ENCODE results near the gene NDUFA12. TPM values are rescaled to one million over a fixed set of nuclear protein-coding genes. Genes with fewer than 3 reads are reported as not detected.

NDUFA12 gene
- total and polyA plus RNA-seq, 9 of the 15 experiments (the other 6 are each of a cell fraction or from before 2014, with no cell fraction given) = 115 to 986 (median 283) TPM

- no peak for TF ChIP-seq ATF1 (CRISPR knock-in tag; IDR thresholded peaks at IDR 0.05)
- TF ChIP-seq ATF1 (tag; IDR thresholded peaks at IDR 0.05) = no peak
- TF ChIP-seq HMG20B (CRISPR knock-in tag; IDR thresholded peaks at IDR 0.05) = no peak
- no peak for TF ChIP-seq ZSCAN32 (CRISPR knock-in tag; IDR thresholded peaks at IDR 0.05)
- TF ChIP-seq NONO (IDR thresholded peaks at IDR 0.05; ENCODE audit: low read depth in 2 of 2, low read length in 1 of 2) = no peak
- TF ChIP-seq TEAD1 (CRISPR knock-in tag; IDR thresholded peaks at IDR 0.05) = no peak
- TF ChIP-seq ZNF324 (CRISPR knock-in tag; IDR thresholded peaks at IDR 0.05) = no peak
- TF ChIP-seq SMAD4 (CRISPR knock-in tag; conservative IDR thresholded peaks at IDR 0.05) = no peak
- TF ChIP-seq HMGN3 (IDR thresholded peaks at IDR 0.05; ENCODE audit: borderline replicate concordance, extremely low read depth, insufficient read length, low read depth, low read length) = no peak
- no peak for TF ChIP-seq ATF3 (IDR thresholded peaks at IDR 0.05)
- no peak for TF ChIP-seq ATF3 (CRISPR knock-in tag; conservative IDR thresholded peaks at IDR 0.05)
- no peak for TF ChIP-seq PTTG1 (tag; IDR thresholded peaks at IDR 0.05; ENCODE audit: low read depth)
Measured at GRCh38 chr12:94930772-94931171, 72.7 kb downstream of the NDUFA12 start (continued).

DNA sequence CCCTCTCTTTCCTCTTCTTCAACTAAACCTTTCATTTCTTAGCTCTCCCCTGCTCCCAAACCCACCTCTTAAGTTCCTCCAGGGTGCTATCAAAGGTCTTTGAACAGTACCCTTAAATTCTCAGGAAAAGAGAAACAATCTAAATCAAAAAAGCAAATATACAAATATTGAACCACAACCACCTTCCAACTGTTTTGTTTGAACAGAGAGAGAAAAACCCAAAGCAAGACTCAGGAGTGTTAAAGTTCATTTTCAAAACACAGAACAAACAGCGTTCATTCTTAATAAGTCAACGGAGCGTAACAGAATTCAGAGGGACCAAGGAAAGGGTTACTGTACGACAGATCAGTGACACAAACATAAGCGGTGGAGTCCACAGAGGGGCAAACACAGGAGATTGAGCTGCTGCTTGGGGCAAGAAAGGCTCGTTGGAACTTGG is 73.3 kb downstream of the NDUFA12 start:
- no peak overlapping the region for H3K4me2 ChIP-seq (ENCODE audit: insufficient read depth, low read length)
- ATAC-seq (no peak), FAIRE-seq (no peak), DNase-seq (ENCODE audit: extremely low read depth in 1 of 4, low spot score in 3 of 4) (no peak)
- H3K9me1 ChIP-seq (ENCODE audit: control insufficient read depth, insufficient read depth, low read length) = no peaks in the 10 kb centered on the region
- no peaks in the 10 kb centered on the region for H3K79me2 ChIP-seq (ENCODE audit: control insufficient read depth, insufficient read depth, low read length)
- intact Hi-C loops (cut with micrococcal nuclease) (loop anchor here (5.0 to 10.0 kb wide), 2 partner anchors 47 to 405 kb away; no protein-coding TSS in a partner anchor), in situ Hi-C loops (cut with MboI) (no loop called here)
- POLR2A ChIA-PET = no interaction called here
- no peak overlapping the region for H3K27ac ChIP-seq (ENCODE audit: extremely low read depth, low read depth, low read length)
- TF ChIP-seq, protein P1, sequence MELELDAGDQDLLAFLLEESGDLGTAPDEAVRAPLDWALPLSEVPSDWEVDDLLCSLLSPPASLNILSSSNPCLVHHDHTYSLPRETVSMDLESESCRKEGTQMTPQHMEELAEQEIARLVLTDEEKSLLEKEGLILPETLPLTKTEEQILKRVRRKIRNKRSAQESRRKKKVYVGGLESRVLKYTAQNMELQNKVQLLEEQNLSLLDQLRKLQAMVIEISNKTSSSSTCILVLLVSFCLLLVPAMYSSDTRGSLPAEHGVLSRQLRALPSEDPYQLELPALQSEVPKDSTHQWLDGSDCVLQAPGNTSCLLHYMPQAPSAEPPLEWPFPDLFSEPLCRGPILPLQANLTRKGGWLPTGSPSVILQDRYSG (tag; conservative IDR thresholded peaks at IDR 0.05; ENCODE audit: low read depth) = no peak
- TF ChIP-seq TBL1XR1 (IDR thresholded peaks at IDR 0.05; ENCODE audit: low read length in 2 of 2) = no peak
- no peak for TF ChIP-seq MAFG (tag; conservative IDR thresholded peaks at IDR 0.05)
- H3K9me3 ChIP-seq (replicated peaks; ENCODE audit: control insufficient read depth, insufficient read depth, low read depth, low read length) = no peaks in the 10 kb centered on the region
- H2AFZ ChIP-seq (ENCODE audit: low read depth, low read length) = no peak overlapping the region
- CTCF ChIA-PET (ENCODE audit: low intra/inter-chr PET ratio) = no interaction called here
- peaks cover 25 to 40% of the 10 kb centered on the region in 2 experiments for H3K27me3 ChIP-seq (ENCODE audit: control insufficient read depth in 2 of 2, insufficient read depth in 2 of 2, low read length in 2 of 2)
- H3K4me1 ChIP-seq (replicated peaks in 1 of 2; ENCODE audit: control insufficient read depth in 2 of 2, insufficient read depth in 2 of 2, low read length in 2 of 2) = no peaks in the 10 kb centered on the region
- H4K20me1 ChIP-seq (replicated peaks; ENCODE audit: control insufficient read depth, insufficient read depth, low read length) = no peaks in the 10 kb centered on the region
- no TSS peak for BruUV-seq (replicated peaks)
- no peak overlapping the region for H3K9ac ChIP-seq (ENCODE audit: insufficient read depth in 1 of 2, low read depth in 2 of 2, low read length in 2 of 2)
- no peak overlapping the region for H3K4me3 ChIP-seq
- 7% methylated on average over 6 of the region's 6 CpGs for WGBS (ENCODE audit: insufficient coverage, low coverage, missing lambda C conversion rate)
- no peaks in the 10 kb centered on the region for H3K36me3 ChIP-seq (ENCODE audit: control insufficient read depth, insufficient read depth, low read length)
